Right atrium auricular region (tissue), 2 donors: ENCODE results near the gene ATAT1. TPM values are rescaled to one million over a fixed set of nuclear protein-coding genes. Genes with fewer than 3 reads are reported as not detected.
A peak's percentile ranks its signal among the peaks of the same experiment; 100 is the strongest.

Experiments
- DNase-seq: peaks from one replicate; pipeline ENCODE4 v3.0.0-alpha.2; 2019; ENCODE audit warnings: low spot score
- H3K27ac ChIP-seq, 2 donors: fragments of 200-600 bp; sonication (generic); 1 replicate in 1 of 2; 2 replicates in 1 of 2; pipeline ENCODE4 v1.5.1; 2016 to 2019
- H3K27me3 ChIP-seq, 2 donors: fragments of 200-600 bp; sonication (generic); one replicate each; pipeline versions ENCODE4 v1.5.1 to v1.6.0; 2017 to 2019
- H3K36me3 ChIP-seq: fragments of 200-600 bp; sonication (generic); one replicate; pipeline ENCODE4 v1.5.1; 2016
- H3K4me1 ChIP-seq, 2 donors: fragments of 200-600 bp; sonication (generic); one replicate each; pipeline versions ENCODE4 v1.5.1 to v1.6.0; 2017 to 2019
- H3K4me3 ChIP-seq, 2 donors: fragments of 200-600 bp; sonication (generic); 1 replicate in 1 of 2; 2 replicates in 1 of 2; pipeline ENCODE4 v1.5.1; 2017 to 2019; ENCODE audit warnings: mild to moderate bottlenecking in 1 of 2, moderate library complexity in 1 of 2
- H3K9me3 ChIP-seq, 2 donors: fragments of 200-600 bp; sonication (generic); one replicate each; pipeline ENCODE4 v1.5.1; 2019
- total RNA-seq, 2 donors: library from RNA; depleted of rRNA; stranded (reverse); fragments of >200 nt; gene quantifications; one replicate each; pipeline ENCODE4 v1.1.0, GENCODE V29; 2016
- TF ChIP-seq, protein P1 (sequence below), 2 donors: fragments of 200-600 bp; sonication (generic); IDR thresholded peaks; one replicate each; pipeline ENCODE4 v1.5.1; 2019; ENCODE audit warnings: antibody characterized with exemption in 2 of 2

Gene ATAT1
- total RNA-seq, 2 donors from 2014 or later, result 1.6 to 1.8 TPM

DNA sequence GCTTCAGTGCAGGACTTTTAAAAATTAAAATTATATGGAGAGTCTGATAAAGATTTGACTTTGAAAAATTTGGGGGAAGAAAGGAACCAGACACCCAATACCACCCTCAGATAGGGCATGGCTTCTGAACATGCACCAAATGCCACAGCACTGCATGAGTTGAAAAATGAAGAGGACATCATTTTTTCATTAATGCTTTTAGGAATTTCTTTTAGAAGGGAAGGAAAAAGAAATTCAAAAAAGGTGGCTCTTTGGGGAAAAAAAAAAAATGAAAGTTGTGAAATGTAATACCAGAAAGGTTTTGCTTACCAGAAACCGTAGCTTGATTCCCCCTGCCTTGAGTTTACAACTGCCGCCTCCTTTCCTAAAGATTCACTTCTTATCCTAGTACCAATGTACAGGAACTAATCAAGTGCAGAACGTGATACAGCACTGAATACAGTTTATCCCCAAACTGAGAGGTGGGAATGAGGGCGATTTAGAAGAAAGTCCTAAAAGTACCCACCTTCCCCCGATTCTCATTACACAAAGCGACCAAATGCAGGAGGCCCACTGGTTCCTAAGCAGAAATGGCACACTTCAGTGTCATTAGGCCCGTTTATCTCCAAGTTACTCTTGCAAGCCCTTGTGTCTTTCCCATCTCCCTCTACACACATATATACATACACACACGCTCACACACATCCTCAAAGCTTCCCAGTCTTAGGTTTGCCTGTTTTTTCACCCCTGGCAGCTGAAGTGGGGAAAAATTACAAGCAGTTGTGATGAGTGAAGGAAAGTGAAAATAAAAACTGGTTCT, 12.4 kb upstream of the ATAT1 start:
- H3K36me3 ChIP-seq, result peaks cover 18% of the 10 kb centered on the region
- no peak for DNase-seq
- TF ChIP-seq, protein P1, sequence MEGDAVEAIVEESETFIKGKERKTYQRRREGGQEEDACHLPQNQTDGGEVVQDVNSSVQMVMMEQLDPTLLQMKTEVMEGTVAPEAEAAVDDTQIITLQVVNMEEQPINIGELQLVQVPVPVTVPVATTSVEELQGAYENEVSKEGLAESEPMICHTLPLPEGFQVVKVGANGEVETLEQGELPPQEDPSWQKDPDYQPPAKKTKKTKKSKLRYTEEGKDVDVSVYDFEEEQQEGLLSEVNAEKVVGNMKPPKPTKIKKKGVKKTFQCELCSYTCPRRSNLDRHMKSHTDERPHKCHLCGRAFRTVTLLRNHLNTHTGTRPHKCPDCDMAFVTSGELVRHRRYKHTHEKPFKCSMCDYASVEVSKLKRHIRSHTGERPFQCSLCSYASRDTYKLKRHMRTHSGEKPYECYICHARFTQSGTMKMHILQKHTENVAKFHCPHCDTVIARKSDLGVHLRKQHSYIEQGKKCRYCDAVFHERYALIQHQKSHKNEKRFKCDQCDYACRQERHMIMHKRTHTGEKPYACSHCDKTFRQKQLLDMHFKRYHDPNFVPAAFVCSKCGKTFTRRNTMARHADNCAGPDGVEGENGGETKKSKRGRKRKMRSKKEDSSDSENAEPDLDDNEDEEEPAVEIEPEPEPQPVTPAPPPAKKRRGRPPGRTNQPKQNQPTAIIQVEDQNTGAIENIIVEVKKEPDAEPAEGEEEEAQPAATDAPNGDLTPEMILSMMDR (IDR thresholded peaks at IDR 0.05), result no peak
- peak overlapping the region; percentile 78 to 95 for H3K4me3 ChIP-seq
- peak overlapping the region; percentile 97 for H3K27ac ChIP-seq
- no peaks in the 10 kb centered on the region for H3K9me3 ChIP-seq
- H3K4me1 ChIP-seq, result peaks cover 0 to 66% of the 10 kb centered on the region in 2 donors
- H3K27me3 ChIP-seq, result no peaks in the 10 kb centered on the region

DNA sequence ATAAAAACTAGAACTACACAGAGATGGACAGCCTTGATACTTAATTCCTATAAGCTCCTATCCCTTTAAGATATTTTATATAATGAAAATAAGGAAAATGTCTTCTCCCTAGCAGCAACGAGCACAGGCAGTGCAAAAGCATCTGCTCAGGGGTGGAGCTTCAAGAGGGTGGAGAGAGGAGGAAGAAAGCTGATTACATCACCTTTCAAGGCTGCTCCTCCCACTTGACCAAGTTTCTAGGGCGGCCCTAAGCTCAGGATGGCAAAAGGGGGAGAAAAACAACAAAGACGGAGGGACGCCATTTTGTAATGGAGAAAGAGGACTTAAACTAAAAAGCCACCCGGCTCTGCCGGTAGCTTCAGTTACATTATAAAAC, 11.8 kb upstream of the ATAT1 start:
- no peaks in the 10 kb centered on the region for H3K9me3 ChIP-seq
- TF ChIP-seq, protein P1 (IDR thresholded peaks at IDR 0.05), result no peak
- peaks cover 0 to 63% of the 10 kb centered on the region in 2 donors for H3K4me1 ChIP-seq
- DNase-seq, result peak; percentile 91
- H3K27ac ChIP-seq, result peak overlapping the region; percentile 97
- H3K4me3 ChIP-seq, result peak overlapping the region; percentile 78 to 95
- peaks cover 22% of the 10 kb centered on the region for H3K36me3 ChIP-seq
- no peaks in the 10 kb centered on the region for H3K27me3 ChIP-seq

DNA sequence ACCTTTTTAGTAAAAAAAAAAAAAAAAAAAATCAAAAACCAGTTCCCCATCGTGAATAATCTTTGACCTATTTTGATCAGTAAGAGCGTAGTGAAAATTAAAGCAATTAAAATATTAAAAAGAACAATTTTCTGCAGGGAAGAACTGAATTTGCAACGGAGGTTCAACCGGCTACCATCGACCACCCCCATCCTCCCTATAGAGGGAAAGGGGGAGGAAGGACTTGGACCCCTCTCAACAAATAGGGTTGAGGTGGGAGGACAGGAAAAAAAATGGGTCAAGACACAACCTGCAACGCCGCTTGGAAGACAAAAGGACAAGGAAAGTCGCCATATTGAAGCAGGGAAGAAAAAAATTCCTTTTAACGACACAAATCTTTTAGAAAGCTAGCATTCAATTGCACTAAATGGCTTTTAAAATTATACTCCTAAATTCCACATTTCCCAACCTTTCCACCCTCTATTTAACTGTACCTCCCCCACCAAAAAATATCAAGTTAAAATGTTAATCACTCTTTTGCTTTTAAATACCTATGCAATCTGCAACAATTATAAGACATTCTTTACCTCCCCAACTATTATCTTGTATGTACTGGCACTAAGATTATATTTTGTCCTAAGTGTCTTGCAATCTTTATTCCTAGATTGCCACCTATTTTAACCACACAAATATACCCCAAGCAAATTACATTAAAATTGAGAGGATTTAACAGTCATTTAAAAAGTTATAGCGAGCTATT, 11.3 kb upstream of the ATAT1 start:
- Histone ChIP-seq H3K27ac (peak overlapping the region; percentile 97), H3K4me1 (peaks cover 0 to 58% of the 10 kb centered on the region in 2 donors), H3K36me3 (peaks cover 27% of the 10 kb centered on the region), H3K4me3 (peak overlapping the region; percentile 78 to 95), H3K27me3 (no peaks in the 10 kb centered on the region), H3K9me3 (no peaks in the 10 kb centered on the region)
- TF ChIP-seq, protein P1 (IDR thresholded peaks at IDR 0.05), result no peak
- no peak for DNase-seq

DNA sequence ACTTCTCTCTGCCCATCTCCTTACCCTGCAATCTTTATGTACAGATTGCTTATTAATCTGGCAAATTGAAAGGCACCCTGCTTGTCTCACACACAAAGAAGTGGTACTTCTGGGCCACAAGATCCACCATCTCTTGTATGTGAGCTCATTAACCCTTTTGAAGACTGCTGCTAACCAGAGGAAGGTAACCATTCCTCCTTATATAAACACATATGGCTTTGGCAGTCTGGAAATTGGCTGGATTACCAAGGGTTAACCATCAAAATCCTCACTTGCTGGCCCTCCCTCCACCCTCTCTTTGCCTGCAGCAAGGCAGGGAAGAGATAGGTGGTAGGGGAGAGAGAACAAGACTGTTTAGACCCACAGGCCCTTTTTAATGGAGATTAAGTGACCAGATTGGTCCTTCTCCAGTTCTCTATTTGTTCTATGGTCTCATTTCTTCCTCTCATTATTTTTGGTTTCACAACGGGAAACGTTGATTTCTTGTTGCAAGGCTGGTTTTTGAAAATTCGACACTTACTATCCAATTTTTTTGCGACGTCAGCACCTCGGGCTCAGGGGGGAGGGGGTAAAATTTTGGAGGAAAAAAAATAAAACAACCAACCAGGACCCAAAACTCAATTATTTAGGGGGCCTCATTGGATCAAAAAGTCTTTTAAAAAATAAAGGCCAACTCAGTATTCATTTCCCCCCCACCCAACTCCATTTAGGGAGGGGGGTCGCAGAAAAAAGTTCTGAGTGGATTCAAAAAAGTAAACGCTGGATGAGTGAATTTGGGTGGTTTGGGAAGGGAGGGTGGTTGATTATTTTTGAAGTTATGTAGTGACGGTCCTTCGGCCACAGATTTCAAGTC, 10.5 kb upstream of the ATAT1 start:
- peaks cover 34% of the 10 kb centered on the region for H3K36me3 ChIP-seq
- H3K27me3 ChIP-seq, result no peaks in the 10 kb centered on the region
- peak overlapping the region; percentile 97 for H3K27ac ChIP-seq
- peaks cover 0 to 50% of the 10 kb centered on the region in 2 donors for H3K4me1 ChIP-seq
- TF ChIP-seq, protein P1 (IDR thresholded peaks at IDR 0.05), result no peak
- DNase-seq, result no peak
- no peaks in the 10 kb centered on the region for H3K9me3 ChIP-seq
- H3K4me3 ChIP-seq, result peak overlapping the region; percentile 78 to 95

DNA sequence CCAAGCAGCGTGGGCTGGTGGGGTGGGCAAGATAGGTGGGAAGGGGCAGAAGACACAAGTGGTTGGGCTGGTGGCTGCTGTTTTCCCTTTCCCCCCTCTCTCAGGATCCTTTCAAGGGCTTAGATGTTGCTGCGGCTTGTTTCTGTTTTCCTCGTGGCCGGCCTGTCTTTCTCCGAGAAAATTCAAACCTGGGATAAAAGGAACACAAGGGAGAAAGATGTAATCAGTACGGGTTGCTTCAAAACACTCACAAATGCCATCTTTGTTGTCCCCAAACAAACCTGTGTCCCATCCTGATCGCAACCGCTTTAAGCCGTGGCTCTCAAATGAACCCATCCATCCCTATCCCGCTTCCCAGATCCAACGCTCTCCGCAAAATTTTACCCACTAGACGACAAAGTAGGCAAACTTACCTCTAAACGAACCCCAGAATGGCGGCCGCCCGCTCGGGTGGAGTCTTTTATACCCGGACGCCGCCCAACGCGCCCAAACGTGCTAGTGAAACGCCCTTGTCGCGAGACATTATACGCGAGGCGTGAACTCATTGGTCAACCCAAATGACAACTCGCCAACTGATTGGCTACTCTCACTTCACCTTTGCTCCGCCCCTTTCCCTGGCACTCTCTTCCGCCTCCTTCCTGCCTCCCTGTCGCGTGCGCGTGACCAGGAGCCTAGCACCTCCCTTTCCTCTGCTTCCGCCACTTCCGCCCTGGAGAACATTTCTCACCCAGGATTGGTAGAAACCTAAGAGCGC, 9.7 kb upstream of the ATAT1 start, which contains the start of gene PPP1R10:
Gene PPP1R10, minus strand, starts transcription at position 433 of the 754 bp plus-strand sequence. CDS start 7,299 bp downstream, outside the sequence.
- no peaks in the 10 kb centered on the region for H3K27me3 ChIP-seq
- H3K4me1 ChIP-seq, result peaks cover 0 to 42% of the 10 kb centered on the region in 2 donors
- H3K27ac ChIP-seq, result peak within 1 kb of the TSS; percentile 97
- peak; percentile 100 for DNase-seq
- H3K4me3 ChIP-seq, result peak within 1 kb of the TSS; percentile 78 to 95
- peaks cover 42% of the 10 kb centered on the region for H3K36me3 ChIP-seq
- no peaks in the 10 kb centered on the region for H3K9me3 ChIP-seq
- TF ChIP-seq, protein P1 (IDR thresholded peaks at IDR 0.05), result no peak
